Activated CD4-positive, alpha-beta T cell treated with anti-CD3 and anti-CD28 coated beads for 36 hours (primary cell): Measurements from ENCODE around the gene PLCL1. TPM values are rescaled to one million over a fixed set of nuclear protein-coding genes. Genes with fewer than 3 reads are reported as not detected.

Experiments
- ATAC-seq: fragments of 200-7000 bp; cut with Tn5 transposase; one replicate; pipeline ENCODE4 v1.10.0; 2021; ENCODE audit warnings: mild to moderate bottlenecking, moderate library complexity
- CTCF ChIA-PET: fragments of 350-600 bp; sonication (Branson Sonifier 250); formaldehyde crosslinking; loops from one replicate; lab custom pipeline; 2021; ENCODE audit warnings: antibody characterized with exemption; lab: Charles Lee
- POLR2A ChIA-PET: fragments of 350-600 bp; sonication (Branson Sonifier 250); formaldehyde crosslinking; loops from one replicate; lab custom pipeline; 2021; ENCODE audit warnings: antibody characterized with exemption, inconsistent platforms; lab: Charles Lee
- DNase-seq: peaks from one replicate; pipeline ENCODE4 v3.0.0-alpha.2; 2020
- H3K27ac Mint-ChIP-seq: one replicate; pipeline ENCODE4 v1.8.0; 2021; ENCODE audit warnings: mixed read lengths
- H3K27me3 Mint-ChIP-seq: one replicate; pipeline ENCODE4 v1.8.0; 2021; ENCODE audit warnings: mixed read lengths
- H3K36me3 Mint-ChIP-seq: one replicate; pipeline ENCODE4 v1.8.0; 2021; ENCODE audit warnings: low read depth, mixed read lengths
- H3K4me1 Mint-ChIP-seq: one replicate; pipeline ENCODE4 v1.8.0; 2021; ENCODE audit warnings: mixed read lengths
- H3K4me3 Mint-ChIP-seq: one replicate; pipeline ENCODE4 v1.8.0; 2021; ENCODE audit warnings: mild to moderate bottlenecking, moderate library complexity, mixed read lengths
- H3K9me3 Mint-ChIP-seq: one replicate; pipeline ENCODE4 v1.8.0; 2021; ENCODE audit warnings: low read depth, mixed read lengths
- intact Hi-C, 2 experiments: fragments of 100-400 bp; cut with DNase I in 1 of 2; cut with micrococcal nuclease in 1 of 2; formaldehyde crosslinking; loops; one replicate each; pipeline versions ENCODE4 v1.14.2 to v1.15.1; 2022 to 2024; cut with DNase I, micrococcal nuclease
- total RNA-seq, 2 experiments: library from RNA; stranded (reverse); gene quantifications; one replicate each; pipeline ENCODE4 v1.2.3, GENCODE V29; 2021

The PLCL1 gene
- total RNA-seq, 2 experiments from 2014 or later, result 1.6 to 1.7 TPM

- intact Hi-C loops, result no loop called here
- no peak overlapping the region for H3K4me3 Mint-ChIP-seq
Measured at GRCh38 chr2:198136142-198136541, 331.7 kb downstream of the PLCL1 start.

DNA sequence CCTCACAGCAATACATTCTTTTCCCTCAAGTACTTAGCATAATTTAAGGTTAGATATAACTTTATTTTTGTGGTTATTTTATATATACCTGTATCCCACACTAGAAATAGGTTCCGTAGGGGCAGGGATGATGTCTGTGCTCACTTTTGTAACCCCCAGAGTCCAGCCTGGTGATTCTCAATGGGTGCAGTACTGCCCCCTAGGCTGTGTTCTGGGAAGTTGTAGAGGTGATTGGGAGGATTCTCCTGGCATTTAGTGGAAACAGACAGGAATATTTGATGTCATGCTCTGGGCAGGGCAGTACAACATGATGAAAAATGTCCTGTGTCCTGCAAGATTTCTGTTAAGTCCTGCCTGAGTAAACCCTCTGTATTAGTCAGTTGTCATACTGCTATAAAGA is 333.3 kb downstream of the PLCL1 start:
- H3K9me3 Mint-ChIP-seq, result no peaks in the 10 kb centered on the region
- no peak for ATAC-seq
- intact Hi-C loops, result no loop called here

More at GRCh38 chr2:198136142-198136541, 331.7 kb downstream of the PLCL1 start:
- Mint-ChIP-seq H3K36me3 (peaks cover 6% of the 10 kb centered on the region), H3K27ac (no peak overlapping the region), H3K9me3 (no peaks in the 10 kb centered on the region), H3K4me1 (no peaks in the 10 kb centered on the region), H3K27me3 (no peaks in the 10 kb centered on the region)
- no peak for DNase-seq
- CTCF ChIA-PET, result interaction anchor here (1.0 kb wide), 1 partner anchor 121 kb away, joined by 3 read pairs; no protein-coding TSS in a partner anchor
- POLR2A ChIA-PET, result no interaction called here
- no peak for ATAC-seq

DNA sequence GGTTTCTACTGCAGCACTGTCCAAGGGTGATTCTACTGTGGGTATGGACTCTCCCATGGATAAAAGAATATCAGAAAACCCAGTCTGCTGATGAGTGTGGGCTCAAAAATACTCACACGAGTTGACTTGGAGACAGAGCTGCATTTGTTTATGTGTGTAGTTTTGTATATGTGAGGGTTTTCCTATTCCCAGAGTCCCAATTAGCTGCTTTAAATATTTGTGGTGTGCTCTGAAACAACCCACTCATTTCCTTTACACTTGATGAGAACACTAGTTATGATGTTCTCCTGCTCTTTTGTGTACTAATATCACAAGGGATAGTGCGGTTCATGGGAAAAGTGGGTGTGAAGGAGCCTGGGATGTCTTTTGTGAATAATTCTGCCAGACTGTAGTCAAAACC is 337.3 kb downstream of the PLCL1 start:
- Mint-ChIP-seq H3K27ac (no peak overlapping the region), H3K27me3 (no peaks in the 10 kb centered on the region), H3K4me1 (peaks cover 12% of the 10 kb centered on the region), H3K4me3 (no peak overlapping the region), H3K36me3 (peaks cover 9% of the 10 kb centered on the region), H3K9me3 (no peaks in the 10 kb centered on the region)
- ATAC-seq, result no peak
- ChIA-PET POLR2A (no interaction called here), CTCF (no interaction called here)
- no peak for DNase-seq
- intact Hi-C loops, result no loop called here

More for the DNA sequence above, 333.3 kb downstream of the PLCL1 start:
- DNase-seq, result no peak
- CTCF ChIA-PET, result interaction anchor here (1.2 kb wide), 1 partner anchor 10 kb away, joined by 4 read pairs; no protein-coding TSS in a partner anchor
- H3K4me3 Mint-ChIP-seq, result no peak overlapping the region
- H3K27ac Mint-ChIP-seq, result no peak overlapping the region
- no peaks in the 10 kb centered on the region for H3K4me1 Mint-ChIP-seq
- H3K27me3 Mint-ChIP-seq, result no peaks in the 10 kb centered on the region
- POLR2A ChIA-PET, result no interaction called here
- peaks cover 6% of the 10 kb centered on the region for H3K36me3 Mint-ChIP-seq

- CTCF ChIA-PET, result no interaction called here
- no peak overlapping the region for H3K4me3 Mint-ChIP-seq
Measured at GRCh38 chr2:198143156-198143555, 338.8 kb downstream of the PLCL1 start.

GRCh38 chr2:198143793-198144192 is 339.4 kb downstream of the PLCL1 start:
- H3K27me3 Mint-ChIP-seq, result no peaks in the 10 kb centered on the region
- H3K4me1 Mint-ChIP-seq, result peaks cover 12% of the 10 kb centered on the region
- H3K4me3 Mint-ChIP-seq, result no peak overlapping the region
- H3K27ac Mint-ChIP-seq, result no peak overlapping the region
- H3K9me3 Mint-ChIP-seq, result no peaks in the 10 kb centered on the region
- H3K36me3 Mint-ChIP-seq, result peaks cover 11% of the 10 kb centered on the region
- ChIA-PET CTCF (no interaction called here), POLR2A (no interaction called here)
- DNase-seq, result no peak
- intact Hi-C loops, result no loop called here
- no peak for ATAC-seq

More at GRCh38 chr2:198143156-198143555, 338.8 kb downstream of the PLCL1 start:
- peaks cover 8% of the 10 kb centered on the region for H3K36me3 Mint-ChIP-seq
- no peaks in the 10 kb centered on the region for H3K9me3 Mint-ChIP-seq
- DNase-seq (no peak), ATAC-seq (no peak)
- POLR2A ChIA-PET, result no interaction called here
- no peaks in the 10 kb centered on the region for H3K27me3 Mint-ChIP-seq
- no peak overlapping the region for H3K27ac Mint-ChIP-seq
- H3K4me1 Mint-ChIP-seq, result peaks cover 12% of the 10 kb centered on the region
- intact Hi-C loops, result no loop called here

DNA sequence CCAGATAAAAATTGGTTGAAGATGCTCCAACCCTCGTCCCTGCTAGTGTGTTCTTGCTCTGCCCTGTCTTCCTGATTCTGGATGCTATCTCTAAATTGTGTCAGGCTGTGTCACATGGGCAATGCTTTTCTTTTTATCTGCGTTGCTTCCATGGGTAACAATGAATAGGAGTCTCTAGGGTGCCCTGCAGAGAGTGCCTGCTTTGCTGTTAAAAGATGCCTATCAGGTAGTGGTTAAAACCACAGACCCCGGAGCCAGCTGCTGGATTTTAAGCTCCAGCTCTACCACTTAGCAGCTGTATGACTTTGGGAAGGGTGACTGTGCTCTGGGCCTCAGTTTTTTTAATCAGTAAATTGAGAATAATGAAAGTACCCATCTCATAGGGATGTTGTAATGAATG is 340.3 kb downstream of the PLCL1 start:
- no peaks in the 10 kb centered on the region for H3K27me3 Mint-ChIP-seq

GRCh38 chr2:198146346-198146940 is 342.1 kb downstream of the PLCL1 start:
- DNase-seq (no peak), ATAC-seq (no peak)
- Mint-ChIP-seq H3K9me3 (peaks cover 2% of the 10 kb centered on the region), H3K27ac (no peak overlapping the region), H3K4me1 (peaks cover 12% of the 10 kb centered on the region), H3K4me3 (no peak overlapping the region), H3K27me3 (no peaks in the 10 kb centered on the region), H3K36me3 (peaks cover 22% of the 10 kb centered on the region)
- intact Hi-C loops, result loop anchor here in 1 of 2 experiments (5.0 kb wide), 1 partner anchor 151 kb away; no protein-coding TSS in a partner anchor
- ChIA-PET CTCF (interaction anchor here (1.4 to 2.3 kb wide), 2 partner anchors 8 to 20 kb away, joined by 4 to 7 read pairs; no protein-coding TSS in a partner anchor), POLR2A (interaction anchor here (0.6 kb wide), 1 partner anchor 9 kb away, joined by 5 read pairs; no protein-coding TSS in a partner anchor)

More for the DNA sequence above, 340.3 kb downstream of the PLCL1 start:
- H3K4me3 Mint-ChIP-seq, result no peak overlapping the region
- ATAC-seq (no peak), DNase-seq (no peak)
- H3K36me3 Mint-ChIP-seq, result peaks cover 12% of the 10 kb centered on the region
- intact Hi-C loops, result loop anchor here in 1 of 2 experiments (5.0 kb wide), 1 partner anchor 153 kb away; no protein-coding TSS in a partner anchor
- no peak overlapping the region for H3K27ac Mint-ChIP-seq
- H3K4me1 Mint-ChIP-seq, result peaks cover 12% of the 10 kb centered on the region
- CTCF ChIA-PET, result interaction anchor here (1.0 to 2.3 kb wide), 2 partner anchors 14 to 18 kb away, joined by 3 to 7 read pairs; no protein-coding TSS in a partner anchor
- POLR2A ChIA-PET, result no interaction called here
- H3K9me3 Mint-ChIP-seq, result no peaks in the 10 kb centered on the region

DNA sequence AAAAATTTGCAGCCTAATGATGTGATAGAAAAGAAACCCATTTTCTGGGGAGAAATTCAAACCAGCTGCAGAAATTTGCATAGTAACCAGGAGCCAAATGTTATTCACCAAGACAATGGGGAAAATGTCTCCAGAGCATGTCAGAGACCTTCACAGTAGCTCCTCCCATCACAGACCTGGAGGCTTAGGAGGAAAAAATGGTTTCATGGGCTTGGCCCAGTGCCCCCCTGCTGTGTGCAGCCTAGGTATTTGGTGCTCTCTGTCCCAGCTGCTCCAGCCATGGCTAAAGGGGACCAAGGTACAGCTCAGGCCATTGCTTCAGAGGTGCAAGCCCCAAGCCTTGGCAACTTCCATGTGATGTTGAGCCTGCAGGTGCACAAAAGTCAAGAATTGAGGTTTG is 352.9 kb downstream of the PLCL1 start:
- no peak overlapping the region for H3K4me3 Mint-ChIP-seq
- ATAC-seq (no peak), DNase-seq (no peak)
- ChIA-PET CTCF (no interaction called here), POLR2A (no interaction called here)
- no peaks in the 10 kb centered on the region for H3K4me1 Mint-ChIP-seq
- peaks cover 5% of the 10 kb centered on the region for H3K36me3 Mint-ChIP-seq
- H3K27me3 Mint-ChIP-seq, result no peaks in the 10 kb centered on the region
- H3K27ac Mint-ChIP-seq, result no peak overlapping the region
- H3K9me3 Mint-ChIP-seq, result peaks cover 13% of the 10 kb centered on the region
- intact Hi-C loops, result no loop called here

DNA sequence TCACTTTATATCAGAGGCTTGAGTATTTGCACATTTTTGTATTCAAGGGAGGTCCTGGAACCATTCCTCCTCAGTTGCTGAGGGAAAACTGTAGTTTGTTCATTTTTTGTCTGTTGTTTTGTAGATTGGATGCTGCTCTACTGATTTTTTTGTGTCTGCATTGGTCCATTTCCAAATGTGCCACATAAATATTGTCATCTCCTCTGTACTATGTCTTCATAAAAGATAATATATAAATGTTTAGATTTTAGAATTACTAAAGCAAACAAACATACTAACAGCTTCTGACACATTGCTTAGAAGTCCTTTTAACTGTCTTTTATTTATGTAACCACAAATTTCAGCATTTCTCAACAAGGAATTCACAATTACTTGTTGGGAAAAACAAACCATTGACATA is 356.8 kb downstream of the PLCL1 start:
- no peak for DNase-seq
- Mint-ChIP-seq H3K4me1 (no peaks in the 10 kb centered on the region), H3K36me3 (no peaks in the 10 kb centered on the region), H3K9me3 (peaks cover 11% of the 10 kb centered on the region), H3K4me3 (no peak overlapping the region), H3K27ac (no peak overlapping the region), H3K27me3 (no peaks in the 10 kb centered on the region)
- CTCF ChIA-PET, result interaction anchor here (0.8 kb wide), 1 partner anchor 10 kb away, joined by 3 read pairs; no protein-coding TSS in a partner anchor
- ATAC-seq, result no peak
- POLR2A ChIA-PET, result no interaction called here
- intact Hi-C loops, result no loop called here

- Mint-ChIP-seq H3K9me3 (peaks cover 3% of the 10 kb centered on the region), H3K27me3 (no peaks in the 10 kb centered on the region), H3K27ac (no peak overlapping the region), H3K36me3 (no peaks in the 10 kb centered on the region), H3K4me3 (no peak overlapping the region), H3K4me1 (no peaks in the 10 kb centered on the region)
- ChIA-PET CTCF (interaction anchor here (0.7 kb wide), 1 partner anchor 14 kb away, joined by 3 read pairs; no protein-coding TSS in a partner anchor), POLR2A (no interaction called here)
- ATAC-seq (no peak), DNase-seq (no peak)
- intact Hi-C loops, result no loop called here
Measured at GRCh38 chr2:198162276-198162675, 357.9 kb downstream of the PLCL1 start.

DNA sequence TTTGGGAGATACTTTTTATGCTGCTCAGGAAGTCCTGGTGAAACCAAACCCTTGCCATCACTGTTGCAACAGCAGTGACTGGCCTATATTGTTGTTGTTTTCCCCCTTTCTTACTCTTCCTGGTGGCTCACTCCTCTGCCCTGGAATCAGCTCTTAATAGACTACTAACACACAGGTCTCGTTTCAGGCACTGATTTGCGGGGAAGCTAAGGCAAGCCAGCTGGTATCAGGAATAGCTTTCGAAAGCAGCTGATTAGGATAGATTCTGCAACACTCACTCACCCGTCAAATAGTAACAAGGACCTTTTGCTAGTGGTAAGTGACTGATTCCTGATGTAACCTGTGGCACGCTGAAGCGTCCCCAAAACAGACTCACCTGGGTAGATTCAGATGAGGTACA is 360.4 kb downstream of the PLCL1 start:
- intact Hi-C loops, result no loop called here
- ChIA-PET POLR2A (no interaction called here), CTCF (interaction anchor here (0.6 to 0.9 kb wide), 2 partner anchors 94 to 1111 kb away, joined by 3 to 4 read pairs; no protein-coding TSS in a partner anchor)
- no peak for ATAC-seq
- Mint-ChIP-seq H3K27me3 (no peaks in the 10 kb centered on the region), H3K36me3 (no peaks in the 10 kb centered on the region), H3K4me3 (no peak overlapping the region), H3K27ac (no peak overlapping the region), H3K4me1 (no peaks in the 10 kb centered on the region), H3K9me3 (no peaks in the 10 kb centered on the region)
- DNase-seq, result no peak

- POLR2A ChIA-PET, result interaction anchor here (0.5 kb wide), 1 partner anchor 1584 kb away, joined by 7 read pairs; no protein-coding TSS in a partner anchor
Measured at GRCh38 chr2:198165289-198165688, 360.9 kb downstream of the PLCL1 start.

More at GRCh38 chr2:198165289-198165688, 360.9 kb downstream of the PLCL1 start:
- ATAC-seq, result no peak
- no peaks in the 10 kb centered on the region for H3K9me3 Mint-ChIP-seq
- intact Hi-C loops, result no loop called here
- no peak overlapping the region for H3K4me3 Mint-ChIP-seq
- no peaks in the 10 kb centered on the region for H3K36me3 Mint-ChIP-seq
- H3K4me1 Mint-ChIP-seq, result no peaks in the 10 kb centered on the region
- DNase-seq, result no peak
- no peak overlapping the region for H3K27ac Mint-ChIP-seq
- CTCF ChIA-PET, result interaction anchor here (0.6 to 0.9 kb wide), 2 partner anchors 93 to 1112 kb away, joined by 3 to 4 read pairs; no protein-coding TSS in a partner anchor
- H3K27me3 Mint-ChIP-seq, result no peaks in the 10 kb centered on the region
